HCT116 (cell line): ENCODE measurements around the gene SLC15A3. TPM values are rescaled to one million over a fixed set of nuclear protein-coding genes. Genes with fewer than 3 reads are reported as not detected.

Experiments used
- ATAC-seq: fragments of 200-7000 bp; cut with Tn5 transposase; 2 replicates; pipeline ENCODE4 v1.9.1; 2020; ENCODE audit warnings: mild to moderate bottlenecking, moderate library complexity
- BruUV-seq: library from RNA; stranded (reverse); fragments of 400-500 nt; replicated peaks from 2 replicates; lab custom pipeline; 2021; lab: Mats Ljungman, UMichigan
- CTCF ChIA-PET: fragments of 300-600 bp; sonication (Branson Sonifier 250); formaldehyde crosslinking; loops from one replicate; lab custom pipeline; 2021; ENCODE audit warnings: antibody characterized with exemption; lab: Charles Lee
- POLR2A ChIA-PET: fragments of 300-600, 350-600 bp; sonication (Branson Sonifier 250); formaldehyde crosslinking; loops from one replicate; lab custom pipeline; 2021; ENCODE audit warnings: antibody characterized with exemption; lab: Charles Lee
- RAD21 ChIA-PET, 2 experiments: fragments of 300-600 bp; sonication (Branson Sonifier 250); formaldehyde crosslinking; loops; one replicate each; lab custom pipeline; 2023; ENCODE audit warnings: low total read pairs in 2 of 2; ENCODE audit not compliant: uncharacterized antibody in 2 of 2, unreplicated experiment in 2 of 2, low non-redundant PET in 1 of 2; lab: Charles Lee
- DNase-seq: peaks from one replicate; pipeline ENCODE4 v3.0.0-alpha.2; 2010; ENCODE audit warnings: low read depth, low spot score
- H2AFZ ChIP-seq: fragments of 200-600 bp; shearing (Covaris generic), sonication (generic); 2 replicates; pipeline ENCODE4 v1.6.1; 2017; ENCODE audit warnings: low read depth, mixed run types, mixed read lengths, antibody characterized with exemption, low read length; ENCODE audit not compliant: poor library complexity, severe bottlenecking
- H3K27ac ChIP-seq: 2 replicates; pipeline ENCODE4 v1.5.1; 2012; ENCODE audit warnings: low read depth, low read length
- H3K27me3 ChIP-seq: fragments of 200-600 bp; sonication (generic); 2 replicates; pipeline ENCODE4 v1.6.1; 2016; ENCODE audit warnings: mixed run types, low read length, mixed read lengths; ENCODE audit not compliant: insufficient read depth
- H3K36me3 ChIP-seq, 2 experiments: fragments of 200-500 bp in 1 of 2; fragments of 200-600 bp in 1 of 2; sonication (Bioruptor generic) in 1 of 2; sonication (generic) in 1 of 2; 2 replicates each; pipeline versions ENCODE4 v1.5.1 to v1.6.1; 2014 to 2016; ENCODE audit warnings: low read length in 2 of 2, inconsistent platforms in 1 of 2, mixed read lengths in 1 of 2, mixed run types in 1 of 2; ENCODE audit not compliant: insufficient read depth in 2 of 2, control insufficient read depth in 1 of 2
- H3K4me1 ChIP-seq, 2 experiments: fragments of 200-600 bp in 1 of 2; sonication (generic) in 1 of 2; 2 replicates each; pipeline versions ENCODE4 v1.5.1 to v1.6.1; 2012 to 2017; ENCODE audit warnings: low read length in 2 of 2, inconsistent platforms in 1 of 2, mild to moderate bottlenecking in 1 of 2, mixed read lengths in 1 of 2, mixed run types in 1 of 2, moderate library complexity in 1 of 2; ENCODE audit not compliant: insufficient read depth in 2 of 2, control insufficient read depth in 1 of 2
- H3K4me2 ChIP-seq: fragments of 200-600 bp; sonication (generic); 2 replicates; pipeline ENCODE4 v1.6.1; 2017; ENCODE audit warnings: mixed run types, low read length, mixed read lengths
- H3K4me3 ChIP-seq, 2 experiments: fragments of 200-600 bp in 1 of 2; sonication (generic) in 1 of 2; replicated peaks in 1 of 2; 2 replicates each; pipeline ENCODE4 v1.5.1; 2011 to 2016; ENCODE audit warnings: low read length in 2 of 2, control low read depth in 1 of 2, low read depth in 1 of 2, mild to moderate bottlenecking in 1 of 2, mixed read lengths in 1 of 2, mixed run types in 1 of 2
- H3K79me2 ChIP-seq: fragments of 200-600 bp; sonication (generic); 2 replicates; pipeline ENCODE4 v1.6.1; 2017; ENCODE audit warnings: mild to moderate bottlenecking, mixed run types, low read length, moderate library complexity, mixed read lengths; ENCODE audit not compliant: insufficient read depth
- H3K9ac ChIP-seq: fragments of 200-600 bp; sonication (generic); 2 replicates; pipeline ENCODE4 v1.6.1; 2016; ENCODE audit warnings: low read length, mixed read lengths
- H3K9me2 ChIP-seq: fragments of 200-600 bp; sonication (generic), shearing (Covaris generic); 2 replicates; pipeline ENCODE4 v1.6.1; 2017; ENCODE audit warnings: mixed run types, mild to moderate bottlenecking, moderate library complexity; ENCODE audit not compliant: insufficient read depth
- H3K9me3 ChIP-seq, 2 experiments: fragments of 200-500 bp in 1 of 2; fragments of 200-600 bp in 1 of 2; sonication (Bioruptor generic) in 1 of 2; sonication (generic) in 1 of 2; 2 replicates each; pipeline ENCODE4 v1.6.1; 2014 to 2017; ENCODE audit warnings: low read length in 2 of 2, mixed read lengths in 2 of 2, inconsistent platforms in 1 of 2, low read depth in 1 of 2, mild to moderate bottlenecking in 1 of 2, mixed run types in 1 of 2, moderate library complexity in 1 of 2; ENCODE audit not compliant: control insufficient read depth in 1 of 2, insufficient read depth in 1 of 2
- H4K20me1 ChIP-seq: fragments of 200-600 bp; sonication (generic), shearing (Covaris generic); 2 replicates; pipeline ENCODE4 v1.6.1; 2017; ENCODE audit warnings: mixed run types, mild to moderate bottlenecking, moderate library complexity; ENCODE audit not compliant: insufficient read depth
- CEBPB ChIP-seq: IDR thresholded peaks from 2 replicates; pipeline ENCODE4 v1.6.1; 2012; ENCODE audit warnings: low read depth
- EZH2 ChIP-seq: fragments of 200-600 bp; sonication (generic); IDR thresholded peaks from 2 replicates; pipeline ENCODE4 v1.6.1; 2017; ENCODE audit warnings: antibody characterized with exemption, mixed run types
- EZH2phosphoT487 ChIP-seq: fragments of 200-600 bp; IDR thresholded peaks from 2 replicates; pipeline ENCODE4 v1.6.1; 2018; ENCODE audit warnings: antibody characterized with exemption, borderline replicate concordance
- FOSL1 ChIP-seq: IDR thresholded peaks from 2 replicates; pipeline ENCODE4 v1.6.1; 2012; ENCODE audit warnings: low read depth
- POLR2AphosphoS5 ChIP-seq: IDR thresholded peaks from 2 replicates; pipeline ENCODE4 v1.6.1; 2011; ENCODE audit warnings: mild to moderate bottlenecking, low read depth, low read length, moderate library complexity
- RAD21 ChIP-seq: IDR thresholded peaks from 2 replicates; pipeline ENCODE4 v1.6.1; 2012; ENCODE audit warnings: low read depth, mild to moderate bottlenecking
- REST ChIP-seq: IDR thresholded peaks from 2 replicates; pipeline ENCODE4 v1.6.1; 2012; ENCODE audit warnings: low read depth
- ZFX ChIP-seq: fragments of 450-650 bp; IDR thresholded peaks from 2 replicates; pipeline ENCODE4 v1.6.1; 2017
- ZNF274 ChIP-seq: fragments of 200-500 bp; sonication (Bioruptor generic); IDR thresholded peaks from 2 replicates; pipeline ENCODE4 v1.6.1; 2014; ENCODE audit warnings: mild to moderate bottlenecking, low read depth, low read length, inconsistent platforms
- intact Hi-C: fragments of 100-400 bp; cut with micrococcal nuclease; formaldehyde crosslinking; loops from 2 replicates; pipeline ENCODE4 v1.10.0; 2022
- total RNA-seq: library from RNA; stranded (reverse); gene quantifications from one replicate; pipeline ENCODE4 v1.2.1, GENCODE V29; 2021; ENCODE audit not compliant: unreplicated experiment
- TF ChIP-seq, protein P1 (sequence below): IDR thresholded peaks from 2 replicates; pipeline ENCODE4 v1.6.1; 2011; ENCODE audit warnings: mild to moderate bottlenecking, low read length, moderate library complexity; ENCODE audit not compliant: insufficient replicate concordance; ENCODE audit errors: extremely low read depth
- TF ChIP-seq, protein P2 (sequence below): IDR thresholded peaks from 2 replicates; pipeline ENCODE4 v1.6.1; 2012

The SLC15A3 gene
- total RNA-seq, 1 experiment from 2014 or later: not detected

DNA sequence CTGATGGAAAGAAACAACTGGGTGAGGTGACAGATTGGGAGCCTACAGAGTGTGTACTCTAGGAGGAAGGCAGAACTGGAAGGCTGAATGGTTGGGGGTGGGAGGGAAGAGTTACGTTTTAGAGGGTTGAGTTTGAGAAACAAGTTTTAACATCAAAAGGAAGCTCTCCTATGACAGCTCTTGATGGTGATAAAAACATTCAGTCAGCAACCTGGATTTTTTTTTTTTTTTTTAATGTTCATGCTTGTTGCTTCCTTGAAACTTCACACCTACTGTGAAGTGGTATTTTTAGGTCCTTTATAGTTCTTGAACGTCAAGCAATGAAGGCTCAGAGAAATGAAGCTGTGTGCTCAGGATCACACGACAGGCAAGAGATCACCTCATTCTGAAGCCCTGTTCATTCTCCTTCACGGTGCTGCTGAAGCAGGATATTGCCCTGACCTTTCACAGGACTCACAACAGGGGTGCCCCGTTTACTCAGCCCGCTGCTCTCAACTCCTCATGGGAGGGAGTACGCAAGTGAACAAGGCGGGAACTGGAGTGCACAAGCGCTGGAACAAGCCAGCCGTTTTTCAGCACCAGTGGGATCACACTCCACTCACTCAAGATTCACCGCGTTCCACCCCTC lies 39.6 kb downstream of the SLC15A3 start:
- CTCF ChIA-PET: interaction anchor here (1.6 kb wide), 1 partner anchor 13 kb away, joined by 3 read pairs; no protein-coding TSS in a partner anchor
- ATAC-seq: no peak

More for the DNA sequence above, 39.6 kb downstream of the SLC15A3 start:
- Histone ChIP-seq H3K27ac (no peak overlapping the region), H3K4me2 (no peak overlapping the region), H3K9me3 (no peaks in the 10 kb centered on the region), H3K79me2 (peaks cover 31% of the 10 kb centered on the region), H3K4me3 (no peak overlapping the region), H2AFZ (no peak overlapping the region), H3K27me3 (no peaks in the 10 kb centered on the region), H3K9ac (no peak overlapping the region), H3K4me1 (peaks cover 18 to 43% of the 10 kb centered on the region in 2 experiments), H3K36me3 (peaks cover 0 to 3% of the 10 kb centered on the region in 2 experiments; a peak in 1 of 4 replicates), H4K20me1 (no peaks in the 10 kb centered on the region), H3K9me2 (no peaks in the 10 kb centered on the region)
- ChIA-PET RAD21 (no interaction called here), POLR2A (no interaction called here)
- intact Hi-C loops: loop anchor here (10.0 kb wide), 1 partner anchor 272 kb away; no protein-coding TSS in a partner anchor
- TF ChIP-seq REST: no peak
- no peak for TF ChIP-seq ZFX
- TF ChIP-seq EZH2: no peak
- TF ChIP-seq EZH2phosphoT487: no peak
- TF ChIP-seq CEBPB: no peak
- TF ChIP-seq, protein P1, sequence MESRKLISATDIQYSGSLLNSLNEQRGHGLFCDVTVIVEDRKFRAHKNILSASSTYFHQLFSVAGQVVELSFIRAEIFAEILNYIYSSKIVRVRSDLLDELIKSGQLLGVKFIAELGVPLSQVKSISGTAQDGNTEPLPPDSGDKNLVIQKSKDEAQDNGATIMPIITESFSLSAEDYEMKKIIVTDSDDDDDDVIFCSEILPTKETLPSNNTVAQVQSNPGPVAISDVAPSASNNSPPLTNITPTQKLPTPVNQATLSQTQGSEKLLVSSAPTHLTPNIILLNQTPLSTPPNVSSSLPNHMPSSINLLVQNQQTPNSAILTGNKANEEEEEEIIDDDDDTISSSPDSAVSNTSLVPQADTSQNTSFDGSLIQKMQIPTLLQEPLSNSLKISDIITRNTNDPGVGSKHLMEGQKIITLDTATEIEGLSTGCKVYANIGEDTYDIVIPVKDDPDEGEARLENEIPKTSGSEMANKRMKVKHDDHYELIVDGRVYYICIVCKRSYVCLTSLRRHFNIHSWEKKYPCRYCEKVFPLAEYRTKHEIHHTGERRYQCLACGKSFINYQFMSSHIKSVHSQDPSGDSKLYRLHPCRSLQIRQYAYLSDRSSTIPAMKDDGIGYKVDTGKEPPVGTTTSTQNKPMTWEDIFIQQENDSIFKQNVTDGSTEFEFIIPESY: no peak
- no peak for TF ChIP-seq POLR2AphosphoS5
- TF ChIP-seq, protein P2, sequence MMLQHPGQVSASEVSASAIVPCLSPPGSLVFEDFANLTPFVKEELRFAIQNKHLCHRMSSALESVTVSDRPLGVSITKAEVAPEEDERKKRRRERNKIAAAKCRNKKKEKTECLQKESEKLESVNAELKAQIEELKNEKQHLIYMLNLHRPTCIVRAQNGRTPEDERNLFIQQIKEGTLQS: no peak
- TF ChIP-seq ZNF274: no peak
- no peak for TF ChIP-seq FOSL1
- TF ChIP-seq RAD21: no peak
- BruUV-seq: no TSS peak
- no peak for DNase-seq
